Mesendoderm (in vitro differentiated cells): ENCODE results near the gene XPC.

ENCODE experiments used
- DNase-seq: peaks from one replicate; pipeline ENCODE4 v3.0.0; 2013
- H2AK5ac ChIP-seq: 2 replicates; pipeline ENCODE4 v1.6.1; 2013; ENCODE audit warnings: low read length, inconsistent platforms
- H2BK120ac ChIP-seq: 2 replicates; pipeline ENCODE4 v1.6.1; 2013; ENCODE audit warnings: low read depth, mild to moderate bottlenecking, low read length, moderate library complexity, mixed read lengths
- H2BK15ac ChIP-seq: replicated peaks from 2 replicates; pipeline ENCODE4 v1.6.1; 2013; ENCODE audit warnings: low read depth, mild to moderate bottlenecking, moderate library complexity
- H2BK5ac ChIP-seq: 2 replicates; pipeline ENCODE4 v1.6.1; 2013; ENCODE audit warnings: low read length, inconsistent platforms
- H3K18ac ChIP-seq: 2 replicates; pipeline ENCODE4 v1.6.1; 2013; ENCODE audit warnings: mild to moderate bottlenecking, low read length, mixed read lengths
- H3K23ac ChIP-seq: one replicate; pipeline ENCODE4 v1.6.1; 2013; ENCODE audit warnings: low read length
- H3K27ac ChIP-seq: 2 replicates; pipeline ENCODE4 v1.5.1; 2013; ENCODE audit warnings: low read depth, mild to moderate bottlenecking, inconsistent platforms, low read length, moderate library complexity
- H3K27me3 ChIP-seq: 2 replicates; pipeline ENCODE4 v1.6.1; 2013; ENCODE audit warnings: low read length, control low read depth, mild to moderate bottlenecking, inconsistent platforms; ENCODE audit not compliant: insufficient read depth, poor library complexity
- H3K36me3 ChIP-seq: 2 replicates; pipeline ENCODE4 v1.6.1; 2013; ENCODE audit warnings: low read length, inconsistent platforms; ENCODE audit not compliant: control insufficient read depth, insufficient read depth
- H3K4ac ChIP-seq: one replicate; pipeline ENCODE4 v1.6.1; 2013; ENCODE audit warnings: low read depth, mild to moderate bottlenecking, low read length, moderate library complexity
- H3K4me1 ChIP-seq: 2 replicates; pipeline ENCODE4 v1.6.1; 2013; ENCODE audit warnings: low read depth, low read length, inconsistent platforms; ENCODE audit not compliant: control insufficient read depth
- H3K4me2 ChIP-seq: 2 replicates; pipeline ENCODE4 v1.6.1; 2013; ENCODE audit warnings: low read length
- H3K4me3 ChIP-seq: 2 replicates; pipeline ENCODE4 v1.5.1; 2013; ENCODE audit warnings: mild to moderate bottlenecking, low read length
- H3K56ac ChIP-seq: one replicate; pipeline ENCODE4 v1.6.1; 2013; ENCODE audit warnings: low read length
- H3K79me1 ChIP-seq: 2 replicates; pipeline ENCODE4 v1.6.1; 2013; ENCODE audit warnings: low read length, inconsistent platforms
- H3K79me2 ChIP-seq: 2 replicates; pipeline ENCODE4 v1.6.1; 2013; ENCODE audit warnings: mild to moderate bottlenecking, low read length; ENCODE audit not compliant: control insufficient read depth, insufficient read depth
- H3K9ac ChIP-seq: 2 replicates; pipeline ENCODE4 v1.6.1; 2013; ENCODE audit warnings: low read length, inconsistent platforms
- H4K5ac ChIP-seq: one replicate; pipeline ENCODE4 v1.6.1; 2013; ENCODE audit warnings: low read length
- H4K8ac ChIP-seq: one replicate; pipeline ENCODE4 v1.6.1; 2013; ENCODE audit warnings: low read depth, mild to moderate bottlenecking, control low read depth, low read length, moderate library complexity
- WGBS: extraction: QIAGEN DNeasy Blood & Tissue Kit; methylation state at CpG from one replicate; pipeline ENCODE4 v1.1.7; 2013; ENCODE audit warnings: low lambda C conversion rate, missing lambda C conversion rate; ENCODE audit not compliant: insufficient coverage; ENCODE audit errors: extremely low coverage; 5-methylcytosine and 5-hydroxymethylcytosine counted together

XPC gene

DNA sequence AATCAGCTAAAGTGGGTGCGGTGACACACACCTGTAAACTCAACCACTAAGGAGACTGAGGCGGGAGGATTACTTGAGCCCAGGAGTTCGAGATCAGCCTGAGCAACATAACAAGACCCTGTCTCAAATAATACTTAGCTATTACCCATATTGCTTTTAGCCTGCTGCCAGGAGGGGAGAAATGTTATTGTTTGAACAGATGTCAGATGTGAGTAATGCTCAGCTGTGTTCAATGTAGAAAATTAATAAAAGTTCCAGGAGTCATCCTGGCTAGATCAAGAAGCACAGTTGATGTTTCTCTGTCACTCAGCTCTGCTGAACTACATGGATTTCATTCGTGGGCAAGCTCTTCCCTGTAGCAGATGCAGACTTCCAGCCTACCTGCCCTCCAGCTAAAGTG is 22.4 kb upstream of the XPC start:
- H3K36me3 ChIP-seq: peaks cover 5% of the 10 kb centered on the region
- H3K79me2 ChIP-seq: peaks cover 4% of the 10 kb centered on the region
- no peak overlapping the region for H2BK120ac ChIP-seq
- no peak overlapping the region for H3K4me2 ChIP-seq
- no peak overlapping the region for H2BK15ac ChIP-seq
- H3K9ac ChIP-seq: no peak overlapping the region
- H4K5ac ChIP-seq: no peak overlapping the region
- H2BK5ac ChIP-seq: no peak overlapping the region
- no peaks in the 10 kb centered on the region for H3K27me3 ChIP-seq
- no peak overlapping the region for H2AK5ac ChIP-seq
- WGBS: no CpG with 5 or more reads among the region's 4 CpGs
- no peaks in the 10 kb centered on the region for H3K4me1 ChIP-seq
- no peak overlapping the region for H3K23ac ChIP-seq
- no peak for DNase-seq
- H3K18ac ChIP-seq: no peak overlapping the region
- no peak overlapping the region for H3K27ac ChIP-seq
- H3K56ac ChIP-seq: no peak overlapping the region
- no peak overlapping the region for H3K4ac ChIP-seq
- H4K8ac ChIP-seq: no peak overlapping the region
- H3K79me1 ChIP-seq: peaks cover 4% of the 10 kb centered on the region
- H3K4me3 ChIP-seq: no peak overlapping the region

DNA sequence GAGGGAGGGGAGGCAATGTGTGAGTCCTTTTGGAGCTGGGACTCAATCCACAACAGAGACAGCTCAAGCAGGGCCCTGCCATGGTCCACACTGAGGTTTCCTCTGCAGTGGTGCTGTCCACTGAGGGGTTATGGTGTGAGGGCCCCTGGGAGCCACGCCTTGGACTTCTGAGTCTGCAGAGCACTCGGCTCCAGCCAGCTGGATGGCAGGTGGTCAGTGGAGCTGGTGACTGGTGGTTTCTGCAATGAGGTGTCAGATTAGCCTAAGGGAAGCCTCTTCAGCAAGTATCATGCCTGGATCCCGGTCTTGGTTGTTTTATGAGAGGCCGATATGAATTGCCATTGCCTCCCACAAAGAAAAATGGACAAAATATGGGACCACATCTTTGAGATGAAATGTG is 21.9 kb upstream of the XPC start:
- Histone ChIP-seq H3K27ac (no peak overlapping the region), H2BK15ac (no peak overlapping the region), H3K79me1 (peaks cover 7% of the 10 kb centered on the region), H2AK5ac (no peak overlapping the region), H3K4me2 (no peak overlapping the region), H3K4me1 (no peaks in the 10 kb centered on the region), H3K56ac (no peak overlapping the region), H2BK120ac (no peak overlapping the region), H2BK5ac (no peak overlapping the region), H4K5ac (no peak overlapping the region), H3K4me3 (no peak overlapping the region), H4K8ac (no peak overlapping the region), H3K79me2 (peaks cover 4% of the 10 kb centered on the region), H3K9ac (no peak overlapping the region), H3K27me3 (no peaks in the 10 kb centered on the region), H3K4ac (no peak overlapping the region), H3K36me3 (peaks cover 5% of the 10 kb centered on the region), H3K23ac (no peak overlapping the region), H3K18ac (no peak overlapping the region)
- DNase-seq: no peak
- whole genome bisulfite sequencing: no CpG with 5 or more reads among the region's 4 CpGs

DNA sequence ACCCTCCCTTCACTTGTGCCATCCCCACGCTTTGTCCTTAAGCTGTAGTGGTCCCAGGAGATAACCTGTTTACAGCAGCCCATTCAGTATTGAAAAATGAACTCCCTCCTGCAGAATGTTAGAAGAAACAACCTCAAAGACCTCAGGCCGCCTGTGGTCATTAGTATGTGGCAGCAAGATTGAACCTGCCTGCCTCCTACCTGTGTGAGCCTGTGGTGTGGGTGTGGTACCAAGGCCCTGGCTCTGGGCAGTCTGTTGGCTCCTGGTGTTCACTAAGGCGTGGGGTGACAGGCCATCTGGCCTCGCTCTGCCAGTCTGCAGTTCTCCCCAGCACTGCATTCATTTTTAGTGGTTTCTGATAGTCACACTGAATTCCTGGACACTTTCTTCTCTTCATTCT is 21.2 kb upstream of the XPC start:
- no peaks in the 10 kb centered on the region for H3K4me1 ChIP-seq
- no peak overlapping the region for H2AK5ac ChIP-seq
- no peak overlapping the region for H4K5ac ChIP-seq
- no CpG with 5 or more reads among the region's 4 CpGs for WGBS
- H3K27ac ChIP-seq: no peak overlapping the region
- no peaks in the 10 kb centered on the region for H3K27me3 ChIP-seq
- H3K56ac ChIP-seq: no peak overlapping the region
- no peak for DNase-seq
- peaks cover 5% of the 10 kb centered on the region for H3K36me3 ChIP-seq
- H3K23ac ChIP-seq: no peak overlapping the region
- no peak overlapping the region for H3K4me3 ChIP-seq
- H3K4ac ChIP-seq: no peak overlapping the region
- H4K8ac ChIP-seq: no peak overlapping the region
- H2BK120ac ChIP-seq: no peak overlapping the region
- no peak overlapping the region for H2BK15ac ChIP-seq
- H3K4me2 ChIP-seq: no peak overlapping the region
- H2BK5ac ChIP-seq: no peak overlapping the region
- peaks cover 8% of the 10 kb centered on the region for H3K79me2 ChIP-seq
- H3K18ac ChIP-seq: no peak overlapping the region
- H3K9ac ChIP-seq: no peak overlapping the region
- peaks cover 12% of the 10 kb centered on the region for H3K79me1 ChIP-seq

DNA sequence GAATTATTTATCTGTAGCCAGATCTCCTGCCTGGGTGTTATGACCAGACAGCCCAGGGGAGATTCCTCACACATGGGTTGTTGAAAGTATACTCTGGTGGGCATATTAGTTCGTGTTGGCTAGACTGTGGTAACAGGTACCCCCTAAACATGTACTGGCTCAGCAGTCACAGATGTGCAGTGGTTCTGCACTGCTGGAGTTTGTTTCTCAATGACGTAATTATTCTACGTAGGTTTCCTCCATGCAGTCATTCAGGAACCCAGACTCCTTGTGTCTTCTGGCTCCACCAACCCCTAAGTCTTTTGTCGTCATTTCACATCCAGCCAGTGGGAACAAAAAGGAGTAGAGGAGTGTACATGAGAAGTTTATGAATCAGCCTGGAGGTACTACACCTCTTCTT is 16.5 kb upstream of the XPC start:
- Histone ChIP-seq H4K8ac (no peak overlapping the region), H3K18ac (no peak overlapping the region), H2BK5ac (no peak overlapping the region), H2BK15ac (no peak overlapping the region), H3K36me3 (peaks cover 5% of the 10 kb centered on the region), H3K79me2 (peaks cover 10% of the 10 kb centered on the region), H3K4ac (no peak overlapping the region), H3K27me3 (no peaks in the 10 kb centered on the region), H3K79me1 (peaks cover 12% of the 10 kb centered on the region), H3K56ac (no peak overlapping the region), H3K4me2 (no peak overlapping the region), H3K4me1 (no peaks in the 10 kb centered on the region), H3K27ac (no peak overlapping the region), H3K23ac (no peak overlapping the region), H2AK5ac (no peak overlapping the region), H2BK120ac (no peak overlapping the region), H3K4me3 (no peak overlapping the region), H3K9ac (no peak overlapping the region), H4K5ac (no peak overlapping the region)
- no CpG with 5 or more reads among the region's 4 CpGs for WGBS
- DNase-seq: no peak

DNA sequence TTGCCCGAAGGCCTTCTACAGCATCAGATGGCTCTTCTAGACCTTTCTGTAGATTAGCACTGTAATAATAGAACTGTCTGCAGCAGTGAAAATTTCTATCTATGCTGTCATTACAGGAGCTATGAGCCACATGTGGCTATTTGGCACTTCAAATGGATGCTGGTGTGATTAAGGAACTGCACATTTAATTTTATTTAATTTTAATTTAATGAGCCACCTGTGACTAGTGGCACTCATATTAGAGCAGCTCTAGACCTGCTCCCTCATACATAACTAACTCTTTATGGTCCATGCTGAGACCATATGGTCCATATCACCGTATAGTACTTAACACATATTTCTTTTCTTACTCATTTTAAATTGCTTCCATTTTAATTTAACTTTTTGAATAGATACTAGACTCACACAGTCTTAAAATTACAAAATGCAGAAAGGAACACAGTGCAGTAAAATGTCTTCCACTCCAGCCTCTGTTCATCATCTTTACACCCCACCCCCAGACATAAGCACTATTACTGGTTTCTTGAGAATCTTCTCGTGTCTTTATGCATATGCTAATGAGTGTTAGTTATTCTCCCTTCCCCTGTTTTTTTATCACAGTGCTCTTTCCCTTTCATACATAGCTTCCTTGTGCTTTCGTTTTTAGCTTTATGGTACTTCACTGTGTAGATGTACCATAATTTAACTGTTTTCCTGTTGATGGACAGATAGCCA is 9.8 kb upstream of the XPC start:
- Histone ChIP-seq H4K8ac (no peak overlapping the region), H3K27me3 (no peaks in the 10 kb centered on the region), H3K27ac (no peak overlapping the region), H3K23ac (no peak overlapping the region), H3K36me3 (peaks cover 5% of the 10 kb centered on the region), H4K5ac (no peak overlapping the region), H3K4me1 (no peaks in the 10 kb centered on the region), H3K56ac (no peak overlapping the region), H3K9ac (no peak overlapping the region), H2BK5ac (no peak overlapping the region), H3K18ac (no peak overlapping the region), H3K79me1 (peaks cover 2% of the 10 kb centered on the region), H3K4me3 (no peak overlapping the region), H3K79me2 (peaks cover 4% of the 10 kb centered on the region), H3K4me2 (no peak overlapping the region), H2BK120ac (no peak overlapping the region), H2AK5ac (no peak overlapping the region), H2BK15ac (no peak overlapping the region), H3K4ac (no peak overlapping the region)
- DNase-seq: no peak
- WGBS: 100% methylated on average over 1 of the region's 4 CpGs

DNA sequence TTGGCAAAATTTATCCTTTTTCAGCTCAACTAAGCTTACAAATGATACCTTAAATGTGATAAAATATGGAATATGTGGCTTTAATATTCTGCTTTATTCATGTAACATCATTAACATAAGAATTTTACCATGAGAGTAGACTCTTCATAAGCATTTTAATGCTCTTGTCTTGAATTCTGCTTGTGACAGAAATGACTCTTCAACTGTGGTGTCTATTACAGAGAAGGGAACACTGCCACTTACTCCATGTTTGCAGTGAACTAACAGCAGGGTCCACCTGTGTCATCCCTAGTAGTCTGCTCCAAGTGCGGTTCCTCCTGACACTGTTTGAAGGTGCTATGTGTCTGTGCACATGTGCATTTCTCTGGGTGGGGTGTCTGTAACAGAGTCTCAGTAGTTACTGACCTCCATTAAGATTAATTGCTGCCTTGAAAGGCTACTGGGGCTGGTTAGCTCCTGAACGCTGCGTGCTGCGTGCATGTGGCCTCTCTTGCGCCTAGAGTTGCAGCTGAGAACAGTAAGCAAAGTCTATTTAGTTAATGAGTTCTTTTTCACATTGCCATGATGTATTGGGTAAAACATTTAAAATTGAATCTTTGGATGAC is 8.6 kb upstream of the XPC start:
- no peak overlapping the region for H3K4ac ChIP-seq
- H2BK120ac ChIP-seq: no peak overlapping the region
- H3K4me3 ChIP-seq: no peak overlapping the region
- H2BK5ac ChIP-seq: no peak overlapping the region
- no peak overlapping the region for H4K8ac ChIP-seq
- peaks cover 4% of the 10 kb centered on the region for H3K79me2 ChIP-seq
- no peak overlapping the region for H2BK15ac ChIP-seq
- H3K56ac ChIP-seq: no peak overlapping the region
- H3K18ac ChIP-seq: no peak overlapping the region
- no peak overlapping the region for H3K23ac ChIP-seq
- H2AK5ac ChIP-seq: no peak overlapping the region
- no peak overlapping the region for H3K4me2 ChIP-seq
- peaks cover 5% of the 10 kb centered on the region for H3K36me3 ChIP-seq
- no peak for DNase-seq
- no peaks in the 10 kb centered on the region for H3K27me3 ChIP-seq
- no peak overlapping the region for H3K9ac ChIP-seq
- H4K5ac ChIP-seq: no peak overlapping the region
- H3K4me1 ChIP-seq: no peaks in the 10 kb centered on the region
- no peak overlapping the region for H3K27ac ChIP-seq
- no CpG with 5 or more reads among the region's 5 CpGs for WGBS
- peaks cover 2% of the 10 kb centered on the region for H3K79me1 ChIP-seq
